T-helper 9 cell (primary cell): ENCODE data around the gene MAFG.

Experiments
- DNase-seq: peaks from one replicate; pipeline ENCODE4 v3.0.0-alpha.2; 2020

The MAFG gene

GRCh38 chr17:81907219-81908145 lies 20.1 kb downstream of the MAFG start:
- no peak for DNase-seq

GRCh38 chr17:81906476-81907218 lies 20.9 kb downstream of the MAFG start:
- no peak for DNase-seq

- DNase-seq: no peak
Observed at GRCh38 chr17:81905993-81906392, 21.5 kb downstream of the MAFG start.

GRCh38 chr17:81905424-81905875 lies 22.1 kb downstream of the MAFG start:
- no peak for DNase-seq

- no peak for DNase-seq
Observed at GRCh38 chr17:81904600-81905423, 22.7 kb downstream of the MAFG start.

- no peak for DNase-seq
Observed at GRCh38 chr17:81903896-81904599, 23.5 kb downstream of the MAFG start.

GRCh38 chr17:81903415-81903831 lies 24.1 kb downstream of the MAFG start:
- no peak for DNase-seq

GRCh38 chr17:81902653-81903414 lies 24.7 kb downstream of the MAFG start:
- DNase-seq: no peak

GRCh38 chr17:81902023-81902652 lies 25.4 kb downstream of the MAFG start, which contains the start of gene NPB:
TSS of gene NPB (plus strand) at chr17:81902238. CDS start at chr17:81902278, 40 bp downstream.
- DNase-seq: no peak

- DNase-seq: no peak
Observed at GRCh38 chr17:81901167-81902022, 26.1 kb downstream of the MAFG start.

GRCh38 chr17:81900181-81900820 lies 27.2 kb downstream of the MAFG start:
- no peak for DNase-seq

- no peak for DNase-seq
Observed at GRCh38 chr17:81899514-81900166, 27.9 kb downstream of the MAFG start.

GRCh38 chr17:81898885-81899284 lies 28.6 kb downstream of the MAFG start:
- no peak for DNase-seq

GRCh38 chr17:81898029-81898866 lies 29.3 kb downstream of the MAFG start:
- no peak for DNase-seq

- DNase-seq: no peak
Observed at GRCh38 chr17:81895400-81895799, 32.1 kb downstream of the MAFG start.

- no peak for DNase-seq
Observed at GRCh38 chr17:81891303-81891552, 36.3 kb downstream of the MAFG start.

GRCh38 chr17:81890447-81891302 lies 36.9 kb downstream of the MAFG start:
- DNase-seq: no peak
